ENCODE results near the gene COL23A1.

The COL23A1 gene

GRCh38 chr5:178551468-178551867, 38.7 kb downstream of the COL23A1 start:
- DNase-seq = no peak

GRCh38 chr5:178551059-178551458, 39.1 kb downstream of the COL23A1 start:
- no peak for DNase-seq

GRCh38 chr5:178548746-178549145, 41.4 kb downstream of the COL23A1 start:
- no peak for DNase-seq

GRCh38 chr5:178547753-178548415, 42.3 kb downstream of the COL23A1 start:
- DNase-seq = no peak

- no peak for DNase-seq
Measured at GRCh38 chr5:178547052-178547666, 43.0 kb downstream of the COL23A1 start.

GRCh38 chr5:178546675-178547033, 43.5 kb downstream of the COL23A1 start:
- no peak for DNase-seq

GRCh38 chr5:178545941-178546674, 44.1 kb downstream of the COL23A1 start:
- DNase-seq = no peak

GRCh38 chr5:178545176-178545575, 45.0 kb downstream of the COL23A1 start:
- no peak for DNase-seq

GRCh38 chr5:178544166-178544834, 45.9 kb downstream of the COL23A1 start:
- DNase-seq = no peak

- no peak for DNase-seq
Measured at GRCh38 chr5:178542455-178542854, 47.7 kb downstream of the COL23A1 start.

GRCh38 chr5:178540526-178540925, 49.7 kb downstream of the COL23A1 start:
- no peak for DNase-seq

GRCh38 chr5:178538741-178539229, 51.4 kb downstream of the COL23A1 start:
- DNase-seq = no peak

GRCh38 chr5:178537467-178538371, 52.5 kb downstream of the COL23A1 start:
- no peak for DNase-seq

GRCh38 chr5:178536541-178537466, 53.4 kb downstream of the COL23A1 start:
- no peak for DNase-seq

GRCh38 chr5:178535299-178536175, 54.7 kb downstream of the COL23A1 start:
- no peak for DNase-seq

- no peak for DNase-seq
Measured at GRCh38 chr5:178533136-178533535, 57.1 kb downstream of the COL23A1 start.

- no peak for DNase-seq
Measured at GRCh38 chr5:178532666-178533065, 57.5 kb downstream of the COL23A1 start.

GRCh38 chr5:178532236-178532635, 58.0 kb downstream of the COL23A1 start:
- DNase-seq = no peak

GRCh38 chr5:178531786-178532185, 58.4 kb downstream of the COL23A1 start:
- no peak for DNase-seq

- no peak for DNase-seq
Measured at GRCh38 chr5:178530526-178530925, 59.7 kb downstream of the COL23A1 start.

Measured in NCI-H2107 (cell line).